Loucy (cell line): ENCODE data around the gene ZC3H14.

ENCODE experiments used
- H2AFZ ChIP-seq: fragments of 200-600 bp; sonication (generic); 2 replicates; pipeline ENCODE4 v1.6.0; 2016; ENCODE audit warnings: antibody characterized with exemption, mild to moderate bottlenecking, low read length, moderate library complexity
- H3F3A ChIP-seq: fragments of 200-600 bp; 2 replicates; pipeline ENCODE4 v1.6.0; 2016; ENCODE audit warnings: antibody characterized with exemption, low read depth, mild to moderate bottlenecking
- H3K27me3 ChIP-seq: fragments of 200-600 bp; sonication (generic); 2 replicates; pipeline ENCODE4 v1.6.1; 2014; ENCODE audit warnings: low read length, mild to moderate bottlenecking; ENCODE audit not compliant: insufficient read depth, poor library complexity, severe bottlenecking
- H3K36me3 ChIP-seq: fragments of 200-600 bp; sonication (generic); 2 replicates; pipeline ENCODE4 v1.6.1; 2016; ENCODE audit warnings: low read length; ENCODE audit not compliant: insufficient read depth
- H3K4me1 ChIP-seq: fragments of 200-600 bp; sonication (generic); 2 replicates; pipeline ENCODE4 v1.5.1; 2014; ENCODE audit warnings: low read length, mild to moderate bottlenecking; ENCODE audit not compliant: insufficient read depth, poor library complexity, severe bottlenecking
- H3K4me2 ChIP-seq: fragments of 200-600 bp; sonication (generic); 2 replicates; pipeline ENCODE4 v1.6.0; 2014; ENCODE audit warnings: antibody characterized with exemption, low read length, low read depth, mild to moderate bottlenecking; ENCODE audit not compliant: poor library complexity, severe bottlenecking
- H3K4me3 ChIP-seq: fragments of 200-600 bp; sonication (generic); 2 replicates; pipeline ENCODE4 v1.5.1; 2014; ENCODE audit warnings: low read length, mild to moderate bottlenecking, mixed read lengths; ENCODE audit not compliant: poor library complexity, severe bottlenecking
- H3K79me2 ChIP-seq: fragments of 200-600 bp; sonication (generic); 2 replicates; pipeline ENCODE4 v1.6.1; 2014; ENCODE audit warnings: low read length; ENCODE audit not compliant: insufficient read depth
- H3K9ac ChIP-seq: fragments of 200-600 bp; sonication (generic); 2 replicates; pipeline ENCODE4 v1.6.0; 2014; ENCODE audit warnings: mild to moderate bottlenecking, low read depth, low read length, moderate library complexity; ENCODE audit not compliant: poor library complexity, severe bottlenecking
- H3K9me2 ChIP-seq: fragments of 200-600 bp; sonication (generic); replicated peaks from 2 replicates; pipeline ENCODE4 v1.6.1; 2016; ENCODE audit warnings: low read depth, low read length, mixed read lengths
- H3K9me3 ChIP-seq: fragments of 200-600 bp; sonication (generic); 2 replicates; pipeline ENCODE4 v1.6.1; 2014; ENCODE audit warnings: mild to moderate bottlenecking, antibody characterized with exemption, low read length, low read depth; ENCODE audit not compliant: insufficient read depth
- H4K20me1 ChIP-seq: fragments of 200-600 bp; sonication (generic); 2 replicates; pipeline ENCODE4 v1.6.0; 2014; ENCODE audit warnings: antibody characterized with exemption, low read length, mild to moderate bottlenecking; ENCODE audit not compliant: insufficient read depth, poor library complexity, severe bottlenecking
- EZH2phosphoT487 ChIP-seq: fragments of 200-600 bp; IDR thresholded peaks from 2 replicates; pipeline ENCODE4 v1.6.1; 2018; ENCODE audit warnings: antibody characterized with exemption, mild to moderate bottlenecking, moderate library complexity, borderline replicate concordance
- TF ChIP-seq, protein P1 (sequence below): fragments of 200-600 bp; sonication (generic); conservative IDR thresholded peaks from 2 replicates; pipeline ENCODE4 v1.5.1; 2014; ENCODE audit warnings: mild to moderate bottlenecking, antibody characterized with exemption, low read length

The ZC3H14 gene

DNA sequence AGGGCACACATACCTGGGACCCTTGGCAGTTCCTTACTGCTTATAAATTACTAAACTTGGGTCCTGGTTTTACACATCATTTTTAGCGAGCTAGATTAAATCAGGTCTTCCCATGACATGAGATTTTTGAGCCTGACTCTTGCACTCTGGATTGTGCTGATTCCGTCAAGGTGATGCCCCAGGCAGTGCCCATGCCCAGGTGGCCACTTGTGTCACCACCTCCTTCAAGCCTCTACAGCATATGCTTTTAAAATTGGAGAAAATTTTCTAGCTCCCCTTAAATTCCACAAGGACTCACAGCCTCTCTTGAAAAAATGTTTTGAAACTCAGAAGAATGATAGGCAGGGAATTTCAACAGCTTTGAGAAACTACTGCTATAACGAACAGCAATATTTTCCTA, 17.6 kb upstream of the ZC3H14 start:
- no peaks in the 10 kb centered on the region for H3K27me3 ChIP-seq
- no peaks in the 10 kb centered on the region for H3K9me3 ChIP-seq
- H3K4me1 ChIP-seq: no peaks in the 10 kb centered on the region
- H3K4me3 ChIP-seq: no peak overlapping the region
- H3K79me2 ChIP-seq: no peaks in the 10 kb centered on the region
- H3F3A ChIP-seq: no peaks in the 10 kb centered on the region
- H3K36me3 ChIP-seq: no peaks in the 10 kb centered on the region
- TF ChIP-seq, protein P1, sequence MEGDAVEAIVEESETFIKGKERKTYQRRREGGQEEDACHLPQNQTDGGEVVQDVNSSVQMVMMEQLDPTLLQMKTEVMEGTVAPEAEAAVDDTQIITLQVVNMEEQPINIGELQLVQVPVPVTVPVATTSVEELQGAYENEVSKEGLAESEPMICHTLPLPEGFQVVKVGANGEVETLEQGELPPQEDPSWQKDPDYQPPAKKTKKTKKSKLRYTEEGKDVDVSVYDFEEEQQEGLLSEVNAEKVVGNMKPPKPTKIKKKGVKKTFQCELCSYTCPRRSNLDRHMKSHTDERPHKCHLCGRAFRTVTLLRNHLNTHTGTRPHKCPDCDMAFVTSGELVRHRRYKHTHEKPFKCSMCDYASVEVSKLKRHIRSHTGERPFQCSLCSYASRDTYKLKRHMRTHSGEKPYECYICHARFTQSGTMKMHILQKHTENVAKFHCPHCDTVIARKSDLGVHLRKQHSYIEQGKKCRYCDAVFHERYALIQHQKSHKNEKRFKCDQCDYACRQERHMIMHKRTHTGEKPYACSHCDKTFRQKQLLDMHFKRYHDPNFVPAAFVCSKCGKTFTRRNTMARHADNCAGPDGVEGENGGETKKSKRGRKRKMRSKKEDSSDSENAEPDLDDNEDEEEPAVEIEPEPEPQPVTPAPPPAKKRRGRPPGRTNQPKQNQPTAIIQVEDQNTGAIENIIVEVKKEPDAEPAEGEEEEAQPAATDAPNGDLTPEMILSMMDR: no peak
- no peak for TF ChIP-seq EZH2phosphoT487
- no peaks in the 10 kb centered on the region for H3K9me2 ChIP-seq
- H2AFZ ChIP-seq: no peak overlapping the region
- H3K9ac ChIP-seq: no peak overlapping the region
- H3K4me2 ChIP-seq: no peak overlapping the region
- no peaks in the 10 kb centered on the region for H4K20me1 ChIP-seq

DNA sequence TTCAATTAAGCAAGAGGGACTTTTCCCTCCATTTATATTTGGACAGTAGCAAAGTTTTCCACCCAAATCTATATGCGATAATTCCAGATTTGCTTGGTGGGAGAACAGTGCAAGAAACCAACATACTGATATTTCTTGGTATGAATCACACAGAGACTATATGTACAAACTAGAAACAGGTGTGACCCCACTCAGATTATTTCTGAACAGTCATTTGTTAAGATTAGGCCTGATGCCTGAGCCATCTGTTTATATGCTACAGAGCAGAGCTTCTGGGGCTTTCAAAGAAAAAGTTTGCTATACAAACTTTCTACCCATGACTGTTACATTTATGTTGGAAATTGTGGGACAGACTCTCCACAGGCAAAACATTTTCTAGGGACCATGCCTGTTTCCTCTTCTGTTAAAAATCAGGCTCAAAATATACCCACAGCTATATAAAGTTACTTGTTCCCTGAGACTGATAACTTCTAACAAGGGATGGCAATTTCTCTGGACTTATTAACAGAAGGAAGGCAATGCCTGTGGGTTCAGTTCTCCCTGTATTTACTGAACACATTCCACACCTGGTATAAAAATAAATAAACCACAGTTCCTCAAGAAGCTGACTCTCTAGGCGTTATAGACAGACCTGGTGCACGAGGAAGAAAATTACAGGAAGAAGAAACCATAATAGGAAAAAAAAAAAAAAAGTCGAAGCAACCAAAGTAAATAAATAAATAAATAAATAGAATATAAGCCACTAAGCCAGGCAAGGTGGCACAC, 16.0 kb upstream of the ZC3H14 start:
- no peaks in the 10 kb centered on the region for H3K36me3 ChIP-seq

DNA sequence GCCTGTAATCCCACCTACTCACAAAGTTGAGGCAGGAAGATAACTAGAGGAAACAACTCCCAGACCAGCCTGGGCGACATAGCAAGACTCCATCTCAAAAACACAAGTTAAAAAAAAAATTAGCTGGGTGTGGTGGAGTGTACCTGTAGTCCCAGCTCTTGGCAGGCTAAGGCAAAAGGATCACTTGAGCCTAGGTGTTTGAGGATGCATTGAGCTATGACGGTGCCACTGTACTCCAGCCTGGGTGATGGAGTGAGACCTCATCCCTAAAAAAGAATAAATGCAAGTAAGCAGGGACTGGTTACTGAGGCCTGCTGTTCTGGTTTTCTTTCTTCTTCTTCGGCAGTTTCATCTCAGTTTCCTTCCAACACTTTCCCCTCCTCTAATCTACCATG, 15.5 kb upstream of the ZC3H14 start:
- no peaks in the 10 kb centered on the region for H3K4me1 ChIP-seq
- no peaks in the 10 kb centered on the region for H3K79me2 ChIP-seq
- H3K9ac ChIP-seq: no peak overlapping the region
- no peak overlapping the region for H3K4me3 ChIP-seq
- no peaks in the 10 kb centered on the region for H3K36me3 ChIP-seq
- no peaks in the 10 kb centered on the region for H3K9me3 ChIP-seq
- TF ChIP-seq, protein P1: no peak
- no peak for TF ChIP-seq EZH2phosphoT487
- H3F3A ChIP-seq: no peaks in the 10 kb centered on the region
- H3K4me2 ChIP-seq: no peak overlapping the region
- no peaks in the 10 kb centered on the region for H3K9me2 ChIP-seq
- H2AFZ ChIP-seq: no peak overlapping the region
- H3K27me3 ChIP-seq: no peaks in the 10 kb centered on the region
- H4K20me1 ChIP-seq: no peaks in the 10 kb centered on the region

More for the DNA sequence above, 16.0 kb upstream of the ZC3H14 start:
- Histone ChIP-seq H3K27me3 (no peaks in the 10 kb centered on the region), H3K9ac (no peak overlapping the region), H3K79me2 (no peaks in the 10 kb centered on the region), H4K20me1 (no peaks in the 10 kb centered on the region), H3K9me2 (no peaks in the 10 kb centered on the region), H2AFZ (no peak overlapping the region), H3K4me2 (no peak overlapping the region), H3F3A (no peaks in the 10 kb centered on the region), H3K4me1 (no peaks in the 10 kb centered on the region), H3K4me3 (no peak overlapping the region), H3K9me3 (no peaks in the 10 kb centered on the region)
- TF ChIP-seq, protein P1: no peak
- no peak for TF ChIP-seq EZH2phosphoT487
